Osteocyte (in vitro differentiated cells): ENCODE data around the gene PTPRN. TPM values are rescaled to one million over a fixed set of nuclear protein-coding genes. Genes with fewer than 3 reads are reported as not detected.

Experiments
- DNase-seq: peaks from one replicate; pipeline ENCODE4 v3.0.0; 2021; ENCODE audit warnings: mixed read lengths; ENCODE audit not compliant: unreplicated experiment; ENCODE audit errors: extremely low spot score
- H3K27ac Mint-ChIP-seq: one replicate; pipeline ENCODE4 v1.8.0; 2021; ENCODE audit warnings: mild to moderate bottlenecking, mixed read lengths; ENCODE audit not compliant: unreplicated experiment
- H3K27me3 Mint-ChIP-seq: one replicate; pipeline ENCODE4 v1.8.0; 2021; ENCODE audit warnings: mixed read lengths; ENCODE audit not compliant: unreplicated experiment
- H3K36me3 Mint-ChIP-seq: one replicate; pipeline ENCODE4 v1.8.0; 2021; ENCODE audit warnings: mixed read lengths; ENCODE audit not compliant: unreplicated experiment
- H3K4me1 Mint-ChIP-seq: one replicate; pipeline ENCODE4 v1.8.0; 2021; ENCODE audit warnings: mixed read lengths; ENCODE audit not compliant: unreplicated experiment
- H3K4me3 Mint-ChIP-seq: one replicate; pipeline ENCODE4 v1.8.0; 2021; ENCODE audit warnings: mild to moderate bottlenecking, moderate library complexity, mixed read lengths; ENCODE audit not compliant: unreplicated experiment
- H3K9me3 Mint-ChIP-seq: one replicate; pipeline ENCODE4 v1.8.0; 2021; ENCODE audit warnings: mixed read lengths; ENCODE audit not compliant: unreplicated experiment
- long read RNA-seq: library from polyadenylated mRNA; unstranded; transcript quantifications from one replicate; pipeline ENCODE4 v2.0.0, GENCODE V29; 2021
- total RNA-seq: library from RNA; stranded (reverse); gene quantifications from 2 replicates; pipeline ENCODE4 v1.2.1, GENCODE V29; 2021
- TF ChIP-seq, protein P1 (sequence below): fragments of 200-600 bp; sonication (generic); IDR thresholded peaks from 2 replicates; pipeline ENCODE4 v1.5.0; 2021; ENCODE audit warnings: antibody characterized with exemption, mild to moderate bottlenecking, moderate library complexity

Gene PTPRN
- 0.24 TPM in 1 of 2 replicates, not detected in the other for total RNA-seq
- long read RNA-seq = 0 reads

DNA sequence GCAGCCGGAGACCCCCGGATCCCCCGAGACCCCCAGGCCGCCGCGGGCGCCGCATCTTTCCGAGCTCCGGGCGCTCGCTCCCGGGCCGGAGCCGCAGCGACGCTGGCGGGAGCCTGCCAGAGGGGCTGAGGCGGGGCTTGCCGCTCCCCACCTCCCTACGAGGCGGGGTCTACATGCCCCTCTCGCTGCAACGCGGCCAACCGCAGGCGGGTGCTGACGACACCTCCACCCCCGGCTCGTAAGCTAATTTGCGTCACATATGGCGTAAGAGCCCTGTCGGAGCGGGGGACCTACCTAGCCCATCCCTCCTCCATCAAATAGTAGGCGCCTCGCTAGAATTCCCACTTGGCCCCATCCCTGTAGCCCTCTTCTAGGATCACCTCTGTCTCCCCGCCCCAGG is at the start of gene PTPRN:
PTPRN (minus strand) TSS at position 124 of the 400 bp plus-strand sequence; CDS start at position 55, 69 bp downstream.
- no peak for DNase-seq
- no peaks in the 10 kb centered on the region for H3K9me3 Mint-ChIP-seq
- H3K4me3 Mint-ChIP-seq = no peak within 1 kb of the TSS
- peaks cover 49% of the 10 kb centered on the region for H3K27me3 Mint-ChIP-seq
- no peaks in the 10 kb centered on the region for H3K36me3 Mint-ChIP-seq
- H3K4me1 Mint-ChIP-seq = peaks cover 7% of the 10 kb centered on the region
- no peak within 1 kb of the TSS for H3K27ac Mint-ChIP-seq
- TF ChIP-seq, protein P1, sequence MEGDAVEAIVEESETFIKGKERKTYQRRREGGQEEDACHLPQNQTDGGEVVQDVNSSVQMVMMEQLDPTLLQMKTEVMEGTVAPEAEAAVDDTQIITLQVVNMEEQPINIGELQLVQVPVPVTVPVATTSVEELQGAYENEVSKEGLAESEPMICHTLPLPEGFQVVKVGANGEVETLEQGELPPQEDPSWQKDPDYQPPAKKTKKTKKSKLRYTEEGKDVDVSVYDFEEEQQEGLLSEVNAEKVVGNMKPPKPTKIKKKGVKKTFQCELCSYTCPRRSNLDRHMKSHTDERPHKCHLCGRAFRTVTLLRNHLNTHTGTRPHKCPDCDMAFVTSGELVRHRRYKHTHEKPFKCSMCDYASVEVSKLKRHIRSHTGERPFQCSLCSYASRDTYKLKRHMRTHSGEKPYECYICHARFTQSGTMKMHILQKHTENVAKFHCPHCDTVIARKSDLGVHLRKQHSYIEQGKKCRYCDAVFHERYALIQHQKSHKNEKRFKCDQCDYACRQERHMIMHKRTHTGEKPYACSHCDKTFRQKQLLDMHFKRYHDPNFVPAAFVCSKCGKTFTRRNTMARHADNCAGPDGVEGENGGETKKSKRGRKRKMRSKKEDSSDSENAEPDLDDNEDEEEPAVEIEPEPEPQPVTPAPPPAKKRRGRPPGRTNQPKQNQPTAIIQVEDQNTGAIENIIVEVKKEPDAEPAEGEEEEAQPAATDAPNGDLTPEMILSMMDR = no peak

DNA sequence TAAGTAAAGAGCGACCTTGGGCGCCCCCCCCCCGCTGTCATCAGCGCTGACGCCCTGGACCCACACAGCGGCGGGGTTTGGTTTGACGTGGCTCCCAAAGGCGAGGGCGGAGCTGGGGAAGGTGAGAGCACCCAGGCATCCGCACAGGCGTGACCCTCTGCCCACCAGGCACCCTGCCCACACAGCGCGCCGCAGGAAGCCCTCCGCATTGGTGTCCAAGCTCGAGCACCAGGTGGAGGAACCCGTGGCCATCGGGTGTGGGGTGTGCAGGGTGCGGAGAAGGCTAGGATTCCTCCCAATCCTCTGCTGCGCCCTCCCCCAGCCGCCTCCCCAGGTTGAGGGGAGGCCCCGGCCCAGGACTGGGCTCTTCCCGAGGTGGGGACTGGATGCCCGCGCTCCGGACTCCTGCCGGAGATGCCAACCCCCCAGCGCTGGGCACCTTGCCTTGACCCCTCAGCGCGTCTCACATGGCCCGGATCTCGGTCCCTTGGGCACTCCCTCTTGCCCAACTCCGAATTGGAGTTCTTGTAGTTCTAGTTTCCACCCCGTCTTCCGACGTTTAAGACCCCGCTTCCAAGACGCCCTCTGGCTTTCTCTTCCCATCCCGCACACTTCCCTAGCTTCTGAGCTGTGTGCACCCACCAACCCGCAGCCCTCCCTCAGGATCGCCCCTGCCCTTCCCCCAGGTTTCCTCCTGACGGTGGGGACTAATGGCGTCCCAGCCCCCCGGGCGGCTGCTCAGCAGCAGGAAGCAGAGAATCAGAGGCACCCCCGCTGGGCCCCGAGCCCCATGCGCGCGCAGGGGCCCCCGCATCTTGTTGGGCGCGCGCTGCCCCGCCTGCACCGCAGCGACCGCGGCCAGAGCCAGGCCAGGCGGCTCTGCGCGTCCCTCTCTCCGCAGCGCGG is 49.2 kb upstream of the PTPRN start:
- TF ChIP-seq, protein P1 = no peak
- peaks cover 2% of the 10 kb centered on the region for H3K36me3 Mint-ChIP-seq
- peaks cover 5% of the 10 kb centered on the region for H3K4me1 Mint-ChIP-seq
- H3K9me3 Mint-ChIP-seq = no peaks in the 10 kb centered on the region
- H3K27me3 Mint-ChIP-seq = peaks cover 51% of the 10 kb centered on the region
- no peak overlapping the region for H3K27ac Mint-ChIP-seq
- DNase-seq = no peak
- no peak overlapping the region for H3K4me3 Mint-ChIP-seq

DNA sequence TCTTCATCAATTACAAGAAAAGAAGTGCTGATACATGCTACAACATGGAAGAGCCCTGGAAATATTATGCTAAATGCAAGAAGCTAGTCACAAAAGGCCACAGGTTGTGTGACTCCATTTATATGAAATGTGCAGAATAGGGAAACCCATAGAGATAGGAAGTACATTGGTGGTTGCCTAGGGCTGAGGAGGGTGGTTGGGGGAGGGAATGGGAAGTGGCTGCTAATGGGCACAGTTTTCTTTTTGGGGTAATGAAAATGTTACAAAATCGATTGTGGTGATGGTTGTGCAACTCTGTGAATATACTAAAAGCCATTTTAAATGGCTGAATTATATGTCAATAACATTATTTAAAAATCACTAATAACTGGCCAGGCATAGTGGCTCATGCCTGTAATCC is 47.6 kb upstream of the PTPRN start:
- H3K36me3 Mint-ChIP-seq = peaks cover 2% of the 10 kb centered on the region
- TF ChIP-seq, protein P1 = no peak
- H3K4me1 Mint-ChIP-seq = no peaks in the 10 kb centered on the region
- no peak for DNase-seq
- peaks cover 52% of the 10 kb centered on the region for H3K27me3 Mint-ChIP-seq
- no peak overlapping the region for H3K4me3 Mint-ChIP-seq
- H3K9me3 Mint-ChIP-seq = no peaks in the 10 kb centered on the region
- H3K27ac Mint-ChIP-seq = no peak overlapping the region

DNA sequence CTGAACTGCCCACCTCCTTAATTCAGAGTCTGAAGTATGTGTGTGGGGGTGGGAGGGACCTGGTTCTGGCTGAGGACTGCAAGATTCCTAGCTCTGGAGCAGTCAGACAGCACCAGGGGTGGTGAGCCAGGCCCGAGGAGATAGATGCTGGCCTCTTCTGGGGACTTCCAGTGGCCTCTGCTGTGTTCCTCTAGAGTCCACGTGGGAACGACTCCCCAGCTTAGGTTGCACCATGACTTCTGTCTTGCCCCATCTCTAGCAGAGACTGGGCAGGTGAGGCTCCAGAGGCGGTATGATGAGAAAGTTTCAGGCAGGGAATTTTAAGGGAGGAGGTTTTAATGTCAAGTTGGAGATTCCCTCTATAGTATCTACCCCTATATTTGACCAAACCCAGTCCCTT is 45.4 kb upstream of the PTPRN start:
- peaks cover 38% of the 10 kb centered on the region for H3K27me3 Mint-ChIP-seq
- peaks cover 3% of the 10 kb centered on the region for H3K4me1 Mint-ChIP-seq
- no peak for DNase-seq
- TF ChIP-seq, protein P1 = no peak
- no peak overlapping the region for H3K4me3 Mint-ChIP-seq
- no peaks in the 10 kb centered on the region for H3K9me3 Mint-ChIP-seq
- H3K36me3 Mint-ChIP-seq = no peaks in the 10 kb centered on the region
- H3K27ac Mint-ChIP-seq = no peak overlapping the region

DNA sequence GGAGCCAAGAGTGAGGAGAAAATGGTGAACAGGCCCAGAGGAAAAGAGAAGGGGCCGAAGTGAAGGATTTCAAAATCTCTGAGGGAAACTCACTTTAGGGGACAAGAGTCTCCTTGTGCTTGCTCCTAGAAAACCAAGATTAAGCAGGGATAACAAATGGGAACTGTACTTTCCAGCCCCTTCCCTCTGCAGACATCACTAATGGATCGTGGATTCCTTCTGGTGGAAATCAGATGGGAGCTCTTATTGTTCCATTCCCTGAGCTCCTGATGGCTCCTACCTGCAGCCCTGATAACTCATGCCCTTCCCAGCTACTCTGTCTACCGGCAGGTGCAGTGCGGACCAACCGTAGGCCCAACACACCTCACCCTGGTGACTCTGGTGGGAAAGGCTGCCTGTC is 43.9 kb upstream of the PTPRN start:
- no peaks in the 10 kb centered on the region for H3K9me3 Mint-ChIP-seq
- no peak overlapping the region for H3K4me3 Mint-ChIP-seq
- TF ChIP-seq, protein P1 = no peak
- no peak for DNase-seq
- peaks cover 3% of the 10 kb centered on the region for H3K4me1 Mint-ChIP-seq
- no peaks in the 10 kb centered on the region for H3K36me3 Mint-ChIP-seq
- H3K27me3 Mint-ChIP-seq = peaks cover 37% of the 10 kb centered on the region
- H3K27ac Mint-ChIP-seq = no peak overlapping the region
